IMR-90 (cell line): Measurements from ENCODE around the gene FAM234B.
A peak's percentile ranks its signal among the peaks of the same experiment; 100 is the strongest.

Experiments
- CEBPB ChIP-seq: IDR thresholded peaks from 2 replicates; pipeline ENCODE4 v1.6.1; 2012; ENCODE audit warnings: low read depth, low read length, improper control_type of control experiment
- POLR2A ChIP-seq: IDR thresholded peaks from 2 replicates; pipeline ENCODE4 v1.6.1; 2012; ENCODE audit warnings: mild to moderate bottlenecking, low read depth, low read length
- USF2 ChIP-seq: fragments of 150-350 bp; IDR thresholded peaks from 2 replicates; pipeline ENCODE4 v1.6.1; 2017; ENCODE audit warnings: mild to moderate bottlenecking, antibody characterized with exemption, low read length, low read depth
- TF ChIP-seq, protein P1 (sequence below): conservative IDR thresholded peaks from 2 replicates; pipeline ENCODE4 v1.5.1; 2012; ENCODE audit warnings: mild to moderate bottlenecking, low read depth, low read length, improper control_type of control experiment
- TF ChIP-seq, protein P2 (sequence below): fragments of 150-350 bp; IDR thresholded peaks from 2 replicates; pipeline ENCODE4 v1.6.1; 2016; ENCODE audit warnings: low read depth, mild to moderate bottlenecking, low read length, moderate library complexity, borderline replicate concordance

GRCh38 chr12:13100605-13100881 lies 56.4 kb downstream of the FAM234B start:
- TF ChIP-seq, protein P1, sequence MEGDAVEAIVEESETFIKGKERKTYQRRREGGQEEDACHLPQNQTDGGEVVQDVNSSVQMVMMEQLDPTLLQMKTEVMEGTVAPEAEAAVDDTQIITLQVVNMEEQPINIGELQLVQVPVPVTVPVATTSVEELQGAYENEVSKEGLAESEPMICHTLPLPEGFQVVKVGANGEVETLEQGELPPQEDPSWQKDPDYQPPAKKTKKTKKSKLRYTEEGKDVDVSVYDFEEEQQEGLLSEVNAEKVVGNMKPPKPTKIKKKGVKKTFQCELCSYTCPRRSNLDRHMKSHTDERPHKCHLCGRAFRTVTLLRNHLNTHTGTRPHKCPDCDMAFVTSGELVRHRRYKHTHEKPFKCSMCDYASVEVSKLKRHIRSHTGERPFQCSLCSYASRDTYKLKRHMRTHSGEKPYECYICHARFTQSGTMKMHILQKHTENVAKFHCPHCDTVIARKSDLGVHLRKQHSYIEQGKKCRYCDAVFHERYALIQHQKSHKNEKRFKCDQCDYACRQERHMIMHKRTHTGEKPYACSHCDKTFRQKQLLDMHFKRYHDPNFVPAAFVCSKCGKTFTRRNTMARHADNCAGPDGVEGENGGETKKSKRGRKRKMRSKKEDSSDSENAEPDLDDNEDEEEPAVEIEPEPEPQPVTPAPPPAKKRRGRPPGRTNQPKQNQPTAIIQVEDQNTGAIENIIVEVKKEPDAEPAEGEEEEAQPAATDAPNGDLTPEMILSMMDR: no peak
- TF ChIP-seq POLR2A (peak; percentile 11; the same call in 1 of the 2 replicates), USF2 (no peak), CEBPB (no peak)
- TF ChIP-seq, protein P2, sequence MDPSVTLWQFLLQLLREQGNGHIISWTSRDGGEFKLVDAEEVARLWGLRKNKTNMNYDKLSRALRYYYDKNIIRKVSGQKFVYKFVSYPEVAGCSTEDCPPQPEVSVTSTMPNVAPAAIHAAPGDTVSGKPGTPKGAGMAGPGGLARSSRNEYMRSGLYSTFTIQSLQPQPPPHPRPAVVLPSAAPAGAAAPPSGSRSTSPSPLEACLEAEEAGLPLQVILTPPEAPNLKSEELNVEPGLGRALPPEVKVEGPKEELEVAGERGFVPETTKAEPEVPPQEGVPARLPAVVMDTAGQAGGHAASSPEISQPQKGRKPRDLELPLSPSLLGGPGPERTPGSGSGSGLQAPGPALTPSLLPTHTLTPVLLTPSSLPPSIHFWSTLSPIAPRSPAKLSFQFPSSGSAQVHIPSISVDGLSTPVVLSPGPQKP: no peak
